ENCODE measurements around the gene HAS3. TPM values are rescaled to one million over a fixed set of nuclear protein-coding genes. Genes with fewer than 3 reads are reported as not detected.

Gene HAS3, protein sequence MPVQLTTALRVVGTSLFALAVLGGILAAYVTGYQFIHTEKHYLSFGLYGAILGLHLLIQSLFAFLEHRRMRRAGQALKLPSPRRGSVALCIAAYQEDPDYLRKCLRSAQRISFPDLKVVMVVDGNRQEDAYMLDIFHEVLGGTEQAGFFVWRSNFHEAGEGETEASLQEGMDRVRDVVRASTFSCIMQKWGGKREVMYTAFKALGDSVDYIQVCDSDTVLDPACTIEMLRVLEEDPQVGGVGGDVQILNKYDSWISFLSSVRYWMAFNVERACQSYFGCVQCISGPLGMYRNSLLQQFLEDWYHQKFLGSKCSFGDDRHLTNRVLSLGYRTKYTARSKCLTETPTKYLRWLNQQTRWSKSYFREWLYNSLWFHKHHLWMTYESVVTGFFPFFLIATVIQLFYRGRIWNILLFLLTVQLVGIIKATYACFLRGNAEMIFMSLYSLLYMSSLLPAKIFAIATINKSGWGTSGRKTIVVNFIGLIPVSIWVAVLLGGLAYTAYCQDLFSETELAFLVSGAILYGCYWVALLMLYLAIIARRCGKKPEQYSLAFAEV
- 0.66 and 1.5 TPM in 2 replicates for total RNA-seq

DNA sequence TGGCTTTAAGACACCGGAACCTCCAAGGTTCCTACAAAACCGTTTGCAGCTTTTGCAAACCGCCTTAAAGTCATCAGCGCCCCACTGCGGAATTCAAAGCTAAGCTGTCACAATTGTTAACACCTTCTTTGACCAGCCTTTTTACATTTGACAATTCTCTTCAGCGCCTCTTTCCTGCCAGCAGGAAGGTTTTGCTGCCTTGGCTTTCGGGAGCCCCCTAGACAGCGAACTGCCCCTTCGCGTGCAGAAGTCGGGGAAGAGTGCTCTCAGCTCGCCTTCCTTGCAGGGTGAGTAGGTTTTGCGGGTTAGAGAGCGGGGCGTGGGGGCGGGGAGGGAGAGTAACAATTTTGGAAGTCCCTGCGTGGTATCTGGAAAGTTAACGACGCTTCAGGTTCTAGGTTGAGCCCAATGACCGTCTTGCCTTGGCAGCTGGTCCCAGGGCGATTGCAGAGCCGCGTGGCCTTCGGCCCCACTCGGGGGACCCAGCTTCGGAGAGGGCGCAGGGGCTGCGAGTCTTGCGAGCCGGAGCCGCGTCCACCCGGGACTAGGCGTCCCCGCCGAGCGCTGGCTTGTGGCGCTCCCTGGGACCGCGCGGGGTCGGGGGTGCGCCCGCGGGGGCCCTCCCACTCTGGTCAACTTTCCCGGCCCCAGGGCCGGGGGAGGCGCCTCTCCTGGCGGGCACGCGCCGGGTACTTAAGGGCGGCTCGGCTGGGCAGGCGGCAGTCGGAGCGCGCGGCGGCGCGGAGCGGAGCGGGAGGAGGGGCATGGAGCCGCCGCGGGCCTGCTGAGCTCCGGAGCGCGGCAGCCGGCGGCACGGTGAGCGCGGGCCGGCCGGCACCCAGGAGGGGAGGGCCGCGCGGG lies at the start of gene HAS3:
Gene HAS3 (plus strand): TSS at position 153 of the 861 bp plus-strand sequence. CDS start 3,743 bp downstream, outside the sequence.

DNA sequence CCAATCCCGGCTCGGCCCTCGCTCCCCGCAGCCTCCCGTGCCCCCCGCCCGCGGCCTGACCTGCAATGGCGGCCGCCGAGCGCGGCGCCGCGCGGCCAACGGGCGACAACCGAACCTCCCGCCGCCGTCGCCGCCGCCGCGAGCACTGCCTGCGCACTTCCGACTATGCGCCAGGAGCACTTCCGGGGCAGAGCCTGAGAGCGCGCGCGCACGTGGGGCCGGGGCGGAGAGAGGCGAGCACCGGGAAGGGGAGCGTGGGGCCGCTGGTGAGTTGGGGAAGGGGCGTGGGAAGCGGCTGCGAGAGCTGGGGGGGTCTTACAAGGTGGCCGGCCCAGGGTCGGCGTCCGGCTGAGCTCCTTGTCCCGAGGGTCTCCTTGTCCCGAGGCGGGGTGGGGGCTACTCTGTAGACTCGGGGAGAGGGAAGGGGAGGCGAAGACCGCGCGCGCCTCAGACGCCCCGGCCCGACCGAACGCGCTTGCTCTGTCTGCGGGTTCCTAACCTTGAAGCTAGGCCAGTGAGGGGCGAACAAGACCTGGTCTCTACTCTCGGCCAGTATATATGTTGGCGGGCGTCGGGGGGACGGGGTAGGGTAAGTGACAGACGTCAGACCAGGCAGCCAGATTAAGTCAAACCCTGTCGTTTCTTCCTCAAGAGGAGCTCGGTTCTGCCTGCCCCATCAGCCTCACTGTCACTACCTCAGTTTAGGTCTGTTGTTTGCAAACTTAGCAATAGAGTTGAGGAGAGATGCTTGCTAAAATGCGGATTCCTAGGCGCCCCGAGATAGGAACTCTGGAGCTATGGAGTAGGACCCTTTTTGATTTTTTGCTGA lies 27.2 kb downstream of the HAS3 start, which contains the start of the genes CHTF8 and UTP4:
Gene CHTF8 (minus strand): TSS at position 165 of the 829 bp plus-strand sequence. CDS start 11,130 bp downstream, outside the sequence.
Gene UTP4 (plus strand): TSS at position 226 of the 829 bp plus-strand sequence. CDS start 811 bp downstream, outside the sequence.

Other genes with a start within 250 kb of the HAS3 start
- 66.7 and 69.1 TPM in 2 replicates for gene CHTF8, start 26.9 kb downstream of the HAS3 start, total RNA-seq
- gene UTP4, start 27.0 kb downstream of the HAS3 start, total RNA-seq = 16.5 and 17.6 TPM in 2 replicates
- 69.4 and 127 TPM in 2 replicates for gene SNTB2, start 81.5 kb downstream of the HAS3 start, total RNA-seq
- gene VPS4A, start 205.7 kb downstream of the HAS3 start, total RNA-seq = 31.6 and 33.3 TPM in 2 replicates
- 13.7 and 18.2 TPM in 2 replicates for gene PDF, start 224.9 kb downstream of the HAS3 start, total RNA-seq
- gene COG8, start 233.9 kb downstream of the HAS3 start, total RNA-seq = 43.3 and 73.3 TPM in 2 replicates
- 17.9 and 19.6 TPM in 2 replicates for gene NIP7, start 234.1 kb downstream of the HAS3 start, total RNA-seq
- 0.29 and 0.66 TPM in 2 replicates for gene TMED6, start 246.1 kb downstream of the HAS3 start, total RNA-seq